ENCODE results near the gene SPATA31E1.
"Not testable (repeated sequence)": the region's sequence is repeated elsewhere in the genome, so short reads cannot be mapped to it uniquely, and the experiment has no call there.

The SPATA31E1 gene

DNA sequence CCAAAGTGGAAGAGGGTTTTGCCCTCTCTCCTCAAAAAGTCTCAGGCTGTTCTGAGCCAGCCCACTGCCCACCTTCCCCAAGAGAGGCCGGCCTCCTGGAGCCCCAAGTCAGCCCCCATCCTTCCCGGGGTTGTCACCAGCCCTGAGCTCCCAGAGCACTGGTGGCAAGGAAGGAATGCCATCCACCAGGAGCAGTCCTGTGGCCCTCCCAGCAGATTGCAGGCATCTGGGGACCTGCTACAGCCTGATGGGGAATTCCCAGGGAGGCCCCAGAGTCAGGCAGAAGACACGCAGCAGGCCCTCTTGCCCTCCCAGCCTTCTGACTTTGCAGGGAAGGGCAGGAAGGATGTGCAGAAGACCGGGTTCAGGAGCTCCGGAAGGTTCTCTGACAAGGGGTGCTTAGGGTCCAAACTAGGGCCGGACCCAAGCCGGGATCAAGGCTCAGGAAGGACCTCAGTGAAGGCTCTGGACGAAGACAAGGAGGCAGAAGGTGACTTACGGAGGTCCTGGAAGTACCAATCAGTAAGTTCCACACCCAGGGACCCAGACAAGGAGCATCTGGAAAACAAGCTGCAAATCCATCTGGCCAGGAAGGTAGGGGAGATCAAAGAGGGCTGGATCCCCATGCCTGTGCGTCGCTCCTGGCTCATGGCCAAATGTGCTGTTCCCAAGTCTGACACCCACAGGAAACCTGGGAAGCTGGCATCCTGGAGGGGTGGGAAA is 3.7 kb downstream of the SPATA31E1 start:
- DNase-seq (ENCODE audit: low spot score), result no peak

DNA sequence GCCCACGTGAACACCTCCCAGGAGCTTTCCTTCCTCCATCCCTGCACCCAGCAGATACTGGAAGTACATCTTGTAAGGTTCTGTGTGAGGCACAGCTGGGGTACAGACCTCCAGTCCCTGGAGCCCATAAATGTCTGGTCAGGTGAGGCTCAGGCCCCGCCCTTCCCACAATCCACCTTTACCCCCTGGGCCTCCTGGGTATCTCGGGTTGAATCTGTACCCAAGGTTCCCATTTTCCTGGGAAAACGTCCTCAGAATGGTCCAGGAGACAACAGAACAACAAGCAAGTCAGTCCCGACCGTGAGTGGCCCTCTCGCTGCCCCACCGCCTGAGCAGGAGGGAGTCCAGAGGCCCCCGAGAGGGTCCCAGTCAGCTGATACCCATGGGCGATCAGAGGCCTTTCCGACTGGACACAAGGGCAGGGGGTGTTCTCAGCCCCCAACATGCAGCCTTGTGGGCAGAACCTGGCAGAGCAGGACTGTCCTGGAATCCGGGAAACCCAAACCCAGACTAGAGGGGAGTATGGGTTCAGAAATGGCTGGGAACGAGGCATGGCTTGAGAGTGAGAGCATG is 4.3 kb downstream of the SPATA31E1 start:
- DNase-seq (ENCODE audit: low spot score), result no peak

DNA sequence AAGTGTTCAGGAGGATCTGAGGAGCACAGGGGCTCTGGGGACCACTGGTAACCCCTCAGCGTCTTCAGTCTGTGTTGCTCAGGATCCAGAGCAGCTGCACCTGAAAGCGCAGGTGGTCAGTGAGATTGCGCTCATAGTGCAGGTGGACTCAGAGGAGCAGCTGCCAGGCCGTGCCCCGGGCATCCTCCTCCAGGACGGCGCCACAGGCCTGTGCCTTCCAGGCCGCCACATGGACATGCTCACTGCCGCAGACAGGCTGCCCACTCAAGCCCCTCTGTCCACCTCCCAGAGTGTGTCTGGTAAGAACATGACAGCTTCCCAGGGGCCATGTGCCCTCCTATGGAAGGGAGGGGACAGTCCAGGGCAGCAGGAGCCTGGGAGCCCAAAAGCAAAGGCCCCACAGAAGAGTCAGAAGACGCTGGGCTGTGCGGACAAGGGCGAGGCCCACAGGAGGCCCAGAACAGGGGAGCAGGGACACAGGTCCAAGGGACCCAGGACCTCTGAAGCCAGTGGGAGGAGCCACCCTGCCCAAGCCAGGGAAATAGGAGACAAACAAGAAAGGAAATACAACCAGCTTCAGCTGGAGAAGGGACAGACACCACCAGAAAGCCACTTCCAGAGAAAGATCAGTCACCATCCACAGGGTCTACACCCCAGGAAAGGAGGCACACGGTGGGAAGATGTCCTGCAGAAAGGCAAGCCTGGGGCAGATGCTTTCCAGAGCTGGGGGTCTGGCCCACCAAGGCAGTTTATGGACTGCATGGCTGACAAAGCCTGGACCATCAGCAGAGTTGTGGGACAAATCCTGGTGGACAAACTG is 5.2 kb downstream of the SPATA31E1 start:
- no peak for DNase-seq (ENCODE audit: low spot score)

GRCh38 chr9:87888501-87888900 is 5.8 kb downstream of the SPATA31E1 start:
- no peak for DNase-seq (ENCODE audit: low spot score)

DNA sequence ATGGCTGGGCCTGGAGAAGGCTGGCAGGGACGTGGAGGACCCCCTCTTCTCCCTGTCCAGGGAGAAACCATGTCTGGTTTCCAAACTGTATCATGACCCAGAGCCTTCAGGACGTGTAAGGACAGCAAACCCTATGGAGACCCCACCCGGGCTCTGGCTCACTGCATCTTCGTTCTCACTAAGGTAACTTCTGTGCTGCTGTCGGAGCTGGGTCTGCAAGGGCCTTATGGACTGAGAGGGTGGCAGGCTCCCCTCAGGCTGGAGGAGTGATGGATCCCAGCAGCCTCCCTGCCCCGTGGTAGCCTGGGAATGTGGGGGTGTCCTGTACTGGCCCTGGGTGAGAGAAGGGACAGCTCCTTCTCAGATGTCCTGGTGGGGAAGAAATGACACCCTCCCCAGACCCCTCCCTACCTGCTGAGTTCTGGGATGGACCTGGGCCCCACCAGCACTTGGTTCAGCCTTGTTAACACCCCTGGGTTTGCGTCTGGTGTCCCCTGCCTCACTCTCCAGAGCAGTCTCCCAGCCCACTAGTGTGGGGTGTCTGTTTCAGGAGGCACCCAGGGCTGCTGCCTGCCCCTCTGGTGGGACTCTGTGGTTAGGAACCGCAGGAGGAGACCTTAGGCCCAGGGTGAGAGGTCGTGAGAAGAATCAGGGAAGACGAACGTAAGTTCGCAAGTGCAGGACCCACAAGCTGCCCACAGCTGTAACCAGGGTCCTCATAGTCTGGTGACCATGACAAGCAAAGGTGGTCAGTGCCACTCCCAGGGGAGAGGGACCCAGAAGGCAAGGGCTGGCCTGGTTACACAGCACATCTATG is 6.6 kb downstream of the SPATA31E1 start:
- DNase-seq (ENCODE audit: low spot score), result no peak

DNA sequence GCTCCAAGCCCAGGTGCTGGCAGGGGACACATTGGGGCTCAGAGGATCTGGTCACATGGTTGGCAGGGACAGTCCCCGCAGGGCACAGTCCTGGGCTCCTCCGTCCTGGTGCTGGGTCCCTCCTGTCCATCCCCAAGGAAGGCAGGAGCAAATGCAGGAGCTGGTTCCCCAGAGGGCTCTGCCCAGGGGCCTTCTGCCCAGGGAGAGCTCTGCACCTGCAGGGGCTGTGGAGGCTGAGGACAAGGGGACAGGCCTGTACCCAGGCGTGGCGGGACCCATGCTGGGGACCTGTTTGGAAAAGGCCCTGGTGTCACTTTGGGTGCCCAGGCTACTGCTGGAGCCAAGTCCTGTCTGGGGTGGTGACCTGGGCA is 7.2 kb downstream of the SPATA31E1 start:
- no peak for DNase-seq (ENCODE audit: low spot score)

- no peak for DNase-seq (ENCODE audit: low spot score)
Observed at GRCh38 chr9:87890837-87891236, 8.2 kb downstream of the SPATA31E1 start.

GRCh38 chr9:87891754-87892153 is 9.1 kb downstream of the SPATA31E1 start:
- DNase-seq (ENCODE audit: low spot score), result no peak

- no peak for DNase-seq (ENCODE audit: low spot score)
Observed at GRCh38 chr9:87892956-87893355, 10.3 kb downstream of the SPATA31E1 start.

DNA sequence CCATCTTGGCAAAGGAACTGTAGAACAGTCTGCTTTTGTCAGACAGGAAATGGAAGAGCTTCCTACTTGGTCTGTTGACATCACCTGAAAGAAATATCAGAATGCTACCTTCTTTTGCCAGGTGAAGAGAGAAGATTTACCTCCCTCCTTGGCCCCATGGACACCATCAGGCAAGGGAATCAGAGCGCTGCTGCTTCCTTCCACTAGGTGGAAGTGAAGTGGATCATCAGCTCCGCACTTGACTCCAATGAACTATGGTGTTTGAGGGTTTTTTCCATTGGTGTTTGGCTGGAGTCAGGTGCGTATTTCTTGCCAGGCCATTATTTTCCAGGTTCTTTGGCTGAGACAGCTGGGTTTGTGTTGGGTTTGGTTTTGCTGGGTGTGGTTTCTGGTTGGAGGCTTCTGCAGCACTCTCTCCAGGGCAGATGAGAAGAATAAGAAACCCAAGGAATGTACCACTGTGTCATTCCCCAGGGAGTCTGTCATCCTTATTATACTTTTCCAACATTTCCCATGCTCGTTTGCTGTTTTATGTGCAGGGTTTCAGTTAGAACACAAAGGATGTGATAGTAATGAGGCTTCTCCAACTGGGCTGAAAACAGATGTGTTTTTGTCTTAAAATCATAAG is 12.4 kb downstream of the SPATA31E1 start:
- DNase-seq (ENCODE audit: low spot score), result no peak

DNA sequence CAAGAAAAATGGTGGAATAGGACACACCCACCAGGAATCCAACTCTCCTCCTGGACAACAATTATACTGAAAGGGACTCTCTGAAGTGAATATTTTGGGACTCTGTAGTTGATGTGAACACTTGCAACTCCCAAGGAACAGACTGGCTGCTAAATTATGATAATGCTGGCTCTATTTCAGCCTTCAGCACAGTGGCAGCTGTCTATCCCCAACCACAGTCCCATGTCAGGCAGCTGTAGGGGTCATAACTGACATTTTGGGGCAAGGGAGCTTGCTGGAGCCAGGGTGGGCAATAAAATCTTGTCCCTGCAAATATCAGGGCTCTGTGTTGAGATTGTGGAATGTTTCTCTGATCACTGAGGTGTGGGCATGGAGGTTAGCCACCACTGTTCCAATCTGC is 14.2 kb downstream of the SPATA31E1 start:
- no peak for DNase-seq (ENCODE audit: low spot score)

- DNase-seq (ENCODE audit: low spot score), result no peak
Observed at GRCh38 chr9:87898151-87898550, 15.5 kb downstream of the SPATA31E1 start.

DNA sequence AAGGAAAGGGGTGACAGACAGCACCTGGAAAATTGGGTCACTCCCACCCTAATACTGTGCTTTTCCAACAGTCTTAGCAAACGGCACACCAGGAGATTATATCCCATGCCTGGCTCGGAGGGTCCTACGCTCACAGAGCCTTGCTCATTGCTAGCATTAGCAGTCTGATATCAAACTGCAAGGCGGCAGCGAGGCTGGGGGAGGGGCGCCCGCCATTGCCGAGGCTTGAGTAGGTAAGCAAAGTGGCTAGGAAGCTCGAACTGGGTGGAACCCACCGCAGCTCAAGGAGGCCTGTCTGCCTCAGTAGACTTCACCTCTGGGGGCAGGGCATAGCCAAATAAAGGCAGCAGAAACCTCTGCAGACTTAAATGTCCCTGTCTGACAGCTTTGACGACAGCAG is 19.7 kb downstream of the SPATA31E1 start:
- not testable (repeated sequence) for DNase-seq (ENCODE audit: low spot score)

DNA sequence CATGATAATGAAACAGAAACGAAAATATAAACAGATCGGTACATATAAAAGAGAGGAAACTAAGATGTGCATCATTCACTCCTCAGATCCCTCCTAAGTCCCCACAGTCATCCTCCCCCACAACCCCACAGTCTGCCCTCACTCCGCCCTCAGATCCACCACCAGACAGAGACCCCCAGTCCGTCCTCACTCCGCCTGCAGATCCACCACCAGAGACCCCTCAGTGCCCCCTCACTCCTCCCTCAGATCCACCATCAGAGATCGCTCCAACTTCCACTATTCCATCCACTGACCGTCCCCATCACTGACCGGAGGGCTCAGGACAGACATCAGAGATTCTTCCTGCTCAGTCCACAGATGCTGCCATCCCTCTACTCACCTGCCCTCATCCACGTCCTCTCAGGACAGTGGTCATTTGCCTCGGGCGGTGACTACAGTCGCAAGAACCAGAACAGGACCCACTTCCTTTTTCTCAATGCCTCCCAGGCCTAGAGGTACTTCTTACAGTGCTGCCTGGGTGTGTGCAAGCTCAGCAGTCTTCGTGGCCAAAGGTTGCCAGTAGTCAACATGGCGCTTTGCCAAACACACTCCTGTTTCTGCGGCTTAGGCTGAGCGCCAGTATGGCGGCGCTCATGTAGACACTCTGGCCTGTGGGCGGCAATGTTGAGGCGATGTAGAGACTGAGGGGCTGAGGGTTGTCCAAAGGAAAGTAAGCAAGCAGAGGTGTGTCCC is 26.8 kb downstream of the SPATA31E1 start:
- DNase-seq (ENCODE audit: low spot score), result no peak

DNA sequence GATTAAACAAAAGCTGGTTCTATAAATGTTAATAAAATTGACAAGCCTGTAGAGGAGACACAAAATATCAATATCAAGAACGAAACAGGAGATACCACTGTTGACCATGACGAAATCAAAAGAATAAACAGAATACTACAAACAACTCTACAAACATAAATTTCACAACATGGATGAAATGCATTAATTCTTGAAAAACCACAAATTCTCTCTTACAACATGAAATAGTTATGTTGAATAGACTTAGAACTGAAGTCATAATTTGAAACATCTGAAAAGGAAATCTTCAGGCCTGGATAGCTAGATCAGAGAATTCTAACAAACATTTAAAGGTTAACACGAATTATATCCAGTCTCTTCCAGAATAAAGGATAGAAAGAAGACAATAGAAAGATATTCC is 28.1 kb downstream of the SPATA31E1 start:
- peak; percentile 27 for DNase-seq (ENCODE audit: low spot score)

DNA sequence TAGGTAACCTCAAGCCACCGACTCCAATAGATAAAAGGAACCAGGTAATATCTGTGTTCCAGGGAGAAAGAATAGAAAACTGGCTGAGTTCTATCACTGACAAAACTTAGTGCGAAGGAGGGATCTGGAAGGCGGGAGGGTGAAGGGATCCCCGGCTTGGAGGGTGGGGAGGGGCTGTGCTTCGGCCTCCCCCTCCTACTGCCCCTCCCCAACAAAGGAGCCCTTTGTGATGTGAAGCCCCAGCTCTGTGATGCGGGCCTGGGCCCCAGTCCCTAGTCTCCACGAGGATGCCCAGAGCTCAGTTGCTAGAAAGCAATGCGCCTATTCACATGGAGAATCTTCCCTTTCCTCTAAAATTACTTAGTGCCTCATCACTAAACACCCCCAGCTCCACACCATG is 35.0 kb downstream of the SPATA31E1 start, which contains the start of gene SPATA31C1:
SPATA31C1 (plus strand) TSS at position 301 of the 400 bp plus-strand sequence.
- DNase-seq (ENCODE audit: low spot score), result not testable (repeated sequence)

GRCh38 chr9:87919013-87919412 is 36.3 kb downstream of the SPATA31E1 start:
- not testable (repeated sequence) for DNase-seq (ENCODE audit: low spot score)

DNA sequence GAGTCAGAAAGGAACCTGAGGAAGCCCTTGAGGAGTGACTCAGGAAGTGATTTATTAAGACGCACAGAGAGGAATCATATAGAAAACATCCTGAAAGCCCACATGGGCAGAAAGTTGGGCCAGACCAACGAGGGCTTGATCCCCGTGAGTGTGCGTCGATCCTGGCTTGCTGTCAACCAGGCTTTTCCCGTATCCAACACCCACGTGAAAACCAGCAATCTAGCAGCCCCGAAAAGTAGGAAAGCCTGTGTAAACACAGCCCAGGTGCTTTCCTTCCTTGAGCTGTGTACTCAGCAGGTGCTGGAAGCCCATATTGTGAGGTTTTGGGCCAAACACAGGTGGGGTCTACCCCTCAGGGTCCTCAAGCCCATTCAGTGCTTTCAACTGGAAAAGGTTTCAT is 38.9 kb downstream of the SPATA31E1 start:
- DNase-seq (ENCODE audit: low spot score), result not testable (repeated sequence)

GRCh38 chr9:87923012-87923411 is 40.3 kb downstream of the SPATA31E1 start:
- not testable (repeated sequence) for DNase-seq (ENCODE audit: low spot score)

DNA sequence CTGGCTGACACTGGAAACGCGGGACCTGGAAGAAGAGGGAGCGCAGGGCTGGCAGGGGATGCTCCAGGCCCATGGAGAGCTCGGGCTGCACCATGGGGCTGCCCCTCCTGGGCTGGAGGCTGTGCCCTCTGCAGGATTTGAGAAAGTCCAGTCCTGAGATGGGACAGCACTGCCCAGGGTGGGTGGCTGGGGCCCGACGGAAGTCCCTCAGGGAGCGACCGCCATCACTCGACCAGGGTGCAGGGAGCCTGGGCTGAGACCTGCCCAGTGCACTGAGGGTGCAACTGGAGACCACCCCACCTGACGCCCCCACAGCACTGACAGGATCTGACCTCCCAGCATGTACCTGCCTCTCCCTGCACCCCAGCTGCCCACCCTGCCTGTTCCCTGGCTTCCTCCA is 42.2 kb downstream of the SPATA31E1 start:
- not testable (repeated sequence) for DNase-seq (ENCODE audit: low spot score)

- DNase-seq (ENCODE audit: low spot score), result not testable (repeated sequence)
Observed at GRCh38 chr9:87929152-87929551, 46.5 kb downstream of the SPATA31E1 start.
